RWPE2 (cell line): ENCODE data around the gene MILR1.
"Not testable (repeated sequence)": the region's sequence is repeated elsewhere in the genome, so short reads cannot be mapped to it uniquely, and the experiment has no call there.

ENCODE experiments used
- ATAC-seq: fragments of 200-7000 bp; cut with Tn5 transposase; 3 replicates; pipeline ENCODE4 v1.9.1; 2021; ENCODE audit warnings: low read depth
- DNase-seq: peaks from one replicate; pipeline ENCODE4 v3.0.0-alpha.2; 2020; ENCODE audit warnings: low spot score
- H3K27ac ChIP-seq: fragments of 450-650 bp; 2 replicates; pipeline ENCODE4 v1.5.1; 2017; ENCODE audit warnings: mild to moderate bottlenecking; ENCODE audit not compliant: poor library complexity, severe bottlenecking
- H3K27me3 ChIP-seq: fragments of 250-450 bp; sonication (Bioruptor Pico); 2 replicates; pipeline ENCODE4 v1.5.1; 2021; ENCODE audit warnings: mild to moderate bottlenecking, moderate library complexity; ENCODE audit not compliant: insufficient read depth, poor library complexity, severe bottlenecking
- H3K36me3 ChIP-seq: fragments of 250-450 bp; sonication (Bioruptor Pico); 2 replicates; pipeline ENCODE4 v1.5.1; 2020; ENCODE audit warnings: low read depth, mild to moderate bottlenecking, moderate library complexity
- H3K4me1 ChIP-seq: fragments of 250-450 bp; sonication (Bioruptor Pico); 2 replicates; pipeline ENCODE4 v1.5.1; 2021; ENCODE audit warnings: mild to moderate bottlenecking, moderate library complexity; ENCODE audit not compliant: insufficient read depth, poor library complexity, severe bottlenecking
- H3K4me3 ChIP-seq: fragments of 250-450 bp; sonication (Bioruptor Pico); 2 replicates; pipeline ENCODE4 v1.5.1; 2021; ENCODE audit warnings: mild to moderate bottlenecking, moderate library complexity; ENCODE audit not compliant: severe bottlenecking
- H3K9me3 ChIP-seq: fragments of 250-450 bp; sonication (Bioruptor Pico); 2 replicates; pipeline ENCODE4 v1.5.1; 2021; ENCODE audit warnings: mild to moderate bottlenecking, moderate library complexity; ENCODE audit not compliant: severe bottlenecking
- CTCF ChIP-seq: fragments of 450-650 bp; IDR thresholded peaks from one replicate; pipeline ENCODE4 v1.5.1; 2017; ENCODE audit warnings: mild to moderate bottlenecking, moderate library complexity; ENCODE audit not compliant: poor library complexity, severe bottlenecking

MILR1 gene

GRCh38 chr17:64426596-64426995 is 22.3 kb upstream of the MILR1 start:
- Histone ChIP-seq H3K4me3 (no peak overlapping the region), H3K27ac (no peak overlapping the region), H3K27me3 (no peaks in the 10 kb centered on the region), H3K36me3 (no peaks in the 10 kb centered on the region), H3K9me3 (peaks cover 6% of the 10 kb centered on the region), H3K4me1 (no peaks in the 10 kb centered on the region)
- TF ChIP-seq CTCF = no peak
- DNase-seq = no peak
- no peak for ATAC-seq

- ATAC-seq = no peak
- Histone ChIP-seq H3K27me3 (no peaks in the 10 kb centered on the region), H3K27ac (no peak overlapping the region), H3K4me1 (no peaks in the 10 kb centered on the region), H3K4me3 (no peak overlapping the region), H3K9me3 (peaks cover 6% of the 10 kb centered on the region), H3K36me3 (no peaks in the 10 kb centered on the region)
- TF ChIP-seq CTCF = no peak
- DNase-seq = no peak
Measured at GRCh38 chr17:64428406-64428805, 20.5 kb upstream of the MILR1 start.

- not testable (repeated sequence) for ATAC-seq, DNase-seq, H3K36me3 ChIP-seq, H3K9me3 ChIP-seq, H3K27ac ChIP-seq, H3K4me1 ChIP-seq, H3K27me3 ChIP-seq, H3K4me3 ChIP-seq
Measured at GRCh38 chr17:64430036-64430435, 18.9 kb upstream of the MILR1 start.

- DNase-seq = no peak
- ATAC-seq = no peak
- Histone ChIP-seq H3K36me3 (no peaks in the 10 kb centered on the region), H3K4me3 (no peak overlapping the region), H3K4me1 (no peaks in the 10 kb centered on the region), H3K27ac (no peak overlapping the region), H3K27me3 (no peaks in the 10 kb centered on the region), H3K9me3 (peaks cover 1% of the 10 kb centered on the region)
- no peak for TF ChIP-seq CTCF
Measured at GRCh38 chr17:64431534-64431933, 17.4 kb upstream of the MILR1 start.

- no peak for DNase-seq
- Histone ChIP-seq H3K9me3 (peaks cover 6% of the 10 kb centered on the region), H3K27ac (no peak overlapping the region), H3K27me3 (no peaks in the 10 kb centered on the region), H3K4me3 (no peak overlapping the region), H3K4me1 (peaks cover 8% of the 10 kb centered on the region), H3K36me3 (no peaks in the 10 kb centered on the region)
- TF ChIP-seq CTCF = no peak
- no peak for ATAC-seq
Measured at GRCh38 chr17:64437944-64438525, 10.9 kb upstream of the MILR1 start.

- H3K27ac ChIP-seq, H3K36me3 ChIP-seq, H3K9me3 ChIP-seq, ATAC-seq, DNase-seq, H3K4me3 ChIP-seq, H3K27me3 ChIP-seq: not testable (repeated sequence)
- peaks cover 12% of the 10 kb centered on the region for H3K4me1 ChIP-seq
Measured at GRCh38 chr17:64439521-64439920, 9.4 kb upstream of the MILR1 start.
